Breast epithelium (tissue), 3 donors: ENCODE data around the gene CADM2.

Source experiments
- POLR2A ChIP-seq: fragments of 450-650 bp; IDR thresholded peaks from one replicate; pipeline ENCODE4 v1.6.1; 2016; ENCODE audit warnings: antibody characterized with exemption, mild to moderate bottlenecking, moderate library complexity
- POLR2AphosphoS5 ChIP-seq, 3 donors: sonication (generic); formaldehyde crosslinking; IDR thresholded peaks; one replicate each; pipeline ENCODE4 v1.6.1; 2017; ENCODE audit warnings: antibody characterized with exemption in 3 of 3
- TF ChIP-seq, protein P1 (sequence below), 3 donors: fragments of 450-650 bp; IDR thresholded peaks; one replicate each; pipeline ENCODE4 v1.5.1; 2016 to 2017; ENCODE audit warnings: antibody characterized with exemption in 3 of 3, mild to moderate bottlenecking in 3 of 3, moderate library complexity in 3 of 3

DNA sequence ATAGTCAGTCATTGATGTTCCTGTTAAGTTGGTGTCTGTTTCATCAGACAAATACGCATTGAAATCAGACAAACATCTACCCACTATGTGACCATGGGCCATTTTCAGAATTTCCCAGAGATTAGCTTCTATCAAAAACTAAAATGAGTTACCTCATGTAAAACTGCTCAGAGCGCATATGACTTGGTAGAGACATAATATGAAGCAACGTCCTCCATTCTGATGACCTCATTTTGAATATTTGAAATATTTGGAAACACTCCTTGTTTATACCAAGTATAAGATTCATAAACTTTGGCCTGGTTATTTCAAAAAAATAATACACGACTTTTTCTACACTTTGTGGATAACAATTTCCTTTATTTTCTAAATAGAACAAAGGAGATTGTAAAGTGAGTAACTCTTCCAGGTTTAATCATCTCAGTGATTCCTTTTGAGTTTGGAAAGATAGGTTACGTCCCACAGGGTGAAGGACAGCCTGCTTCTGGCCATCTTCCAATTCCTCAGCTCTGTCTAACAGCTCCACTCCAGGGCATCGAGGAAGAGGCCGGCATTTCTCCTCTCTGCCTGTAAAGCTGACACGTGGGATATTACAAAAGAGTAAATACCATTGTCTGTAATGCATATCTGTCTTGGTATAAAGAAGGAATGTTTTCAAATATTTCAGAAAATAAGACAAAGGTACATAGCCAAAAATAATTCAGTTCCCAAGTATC lies 122.6 kb downstream of the CADM2 start:
- TF ChIP-seq, protein P1, sequence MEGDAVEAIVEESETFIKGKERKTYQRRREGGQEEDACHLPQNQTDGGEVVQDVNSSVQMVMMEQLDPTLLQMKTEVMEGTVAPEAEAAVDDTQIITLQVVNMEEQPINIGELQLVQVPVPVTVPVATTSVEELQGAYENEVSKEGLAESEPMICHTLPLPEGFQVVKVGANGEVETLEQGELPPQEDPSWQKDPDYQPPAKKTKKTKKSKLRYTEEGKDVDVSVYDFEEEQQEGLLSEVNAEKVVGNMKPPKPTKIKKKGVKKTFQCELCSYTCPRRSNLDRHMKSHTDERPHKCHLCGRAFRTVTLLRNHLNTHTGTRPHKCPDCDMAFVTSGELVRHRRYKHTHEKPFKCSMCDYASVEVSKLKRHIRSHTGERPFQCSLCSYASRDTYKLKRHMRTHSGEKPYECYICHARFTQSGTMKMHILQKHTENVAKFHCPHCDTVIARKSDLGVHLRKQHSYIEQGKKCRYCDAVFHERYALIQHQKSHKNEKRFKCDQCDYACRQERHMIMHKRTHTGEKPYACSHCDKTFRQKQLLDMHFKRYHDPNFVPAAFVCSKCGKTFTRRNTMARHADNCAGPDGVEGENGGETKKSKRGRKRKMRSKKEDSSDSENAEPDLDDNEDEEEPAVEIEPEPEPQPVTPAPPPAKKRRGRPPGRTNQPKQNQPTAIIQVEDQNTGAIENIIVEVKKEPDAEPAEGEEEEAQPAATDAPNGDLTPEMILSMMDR (IDR thresholded peaks at IDR 0.05), result no peak
- TF ChIP-seq POLR2A (no peak), POLR2AphosphoS5 (IDR thresholded peaks at IDR 0.05) (no peak)
